ENCODE measurements around the gene ASTN2. TPM values are rescaled to one million over a fixed set of nuclear protein-coding genes. Genes with fewer than 3 reads are reported as not detected.

Gene ASTN2
- total and polyA plus RNA-seq, 7 donors: 0.60 to 7.5 (median 2.2) TPM

DNA sequence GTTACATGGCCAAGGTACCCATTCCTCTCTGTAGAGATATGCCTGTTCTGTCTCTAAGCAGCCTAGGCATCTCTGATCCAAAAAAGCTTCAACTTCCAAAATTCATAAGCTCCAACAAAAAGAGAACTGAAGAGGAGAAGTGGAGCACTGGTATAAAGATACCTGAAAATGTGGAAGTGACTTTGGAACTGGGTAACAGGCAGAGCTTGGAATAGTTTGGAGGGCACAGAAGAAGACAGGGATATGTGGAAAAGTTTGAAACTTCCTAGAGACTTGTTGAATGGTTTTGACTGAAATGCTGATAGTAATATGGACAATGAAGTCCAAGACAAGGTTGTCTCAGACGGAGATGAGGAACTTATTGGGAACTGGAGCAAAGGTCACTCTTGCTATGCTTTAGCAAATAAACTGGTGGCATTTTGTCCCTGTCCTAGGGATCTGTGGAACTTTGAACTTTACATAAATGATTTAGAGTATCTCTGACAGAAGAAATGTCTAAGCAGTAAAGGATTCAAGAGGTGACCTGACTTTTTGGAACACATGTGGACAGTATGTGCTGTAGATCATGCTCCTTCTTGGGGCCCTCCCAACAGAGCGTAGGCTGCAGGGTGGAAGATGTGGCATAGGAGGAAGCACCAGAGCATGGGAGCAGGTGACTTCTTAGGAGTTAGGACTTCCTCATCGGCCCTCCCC, 889.9 kb downstream of the ASTN2 start:
- no peaks in the 10 kb centered on the region for H3K27me3 ChIP-seq

DNA sequence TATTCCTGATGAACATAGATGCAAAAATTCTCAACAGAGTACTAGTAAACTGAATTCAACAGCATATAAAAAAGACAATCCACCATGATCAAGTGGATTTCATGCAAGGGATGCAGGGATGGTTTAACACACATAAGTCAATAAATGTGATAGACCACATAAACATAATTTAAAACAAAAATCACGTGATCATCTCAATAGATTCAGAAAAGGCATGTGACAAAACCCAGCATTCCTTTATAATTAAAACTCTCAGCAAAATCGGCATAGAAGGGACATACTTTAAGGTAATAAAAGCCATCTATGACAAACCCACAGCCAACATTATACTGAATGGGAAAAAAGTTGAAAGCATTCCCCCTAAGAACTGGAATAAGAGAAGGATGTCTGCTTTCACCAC, 894.6 kb downstream of the ASTN2 start:
- no peak for TF ChIP-seq POLR2AphosphoS5 (IDR thresholded peaks at IDR 0.05)
- TF ChIP-seq EP300 (IDR thresholded peaks at IDR 0.05): no peak
- TF ChIP-seq POLR2A (IDR thresholded peaks at IDR 0.05): no peak
- TF ChIP-seq, protein P1, sequence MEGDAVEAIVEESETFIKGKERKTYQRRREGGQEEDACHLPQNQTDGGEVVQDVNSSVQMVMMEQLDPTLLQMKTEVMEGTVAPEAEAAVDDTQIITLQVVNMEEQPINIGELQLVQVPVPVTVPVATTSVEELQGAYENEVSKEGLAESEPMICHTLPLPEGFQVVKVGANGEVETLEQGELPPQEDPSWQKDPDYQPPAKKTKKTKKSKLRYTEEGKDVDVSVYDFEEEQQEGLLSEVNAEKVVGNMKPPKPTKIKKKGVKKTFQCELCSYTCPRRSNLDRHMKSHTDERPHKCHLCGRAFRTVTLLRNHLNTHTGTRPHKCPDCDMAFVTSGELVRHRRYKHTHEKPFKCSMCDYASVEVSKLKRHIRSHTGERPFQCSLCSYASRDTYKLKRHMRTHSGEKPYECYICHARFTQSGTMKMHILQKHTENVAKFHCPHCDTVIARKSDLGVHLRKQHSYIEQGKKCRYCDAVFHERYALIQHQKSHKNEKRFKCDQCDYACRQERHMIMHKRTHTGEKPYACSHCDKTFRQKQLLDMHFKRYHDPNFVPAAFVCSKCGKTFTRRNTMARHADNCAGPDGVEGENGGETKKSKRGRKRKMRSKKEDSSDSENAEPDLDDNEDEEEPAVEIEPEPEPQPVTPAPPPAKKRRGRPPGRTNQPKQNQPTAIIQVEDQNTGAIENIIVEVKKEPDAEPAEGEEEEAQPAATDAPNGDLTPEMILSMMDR (IDR thresholded peaks at IDR 0.05): no peak
- intact Hi-C loops (cut with DNase I): no loop called here
- H3K4me3 ChIP-seq: no peak overlapping the region
- no peak for DNase-seq
- no peaks in the 10 kb centered on the region for H3K36me3 ChIP-seq
- no peaks in the 10 kb centered on the region for H3K4me1 ChIP-seq
- WGBS, 2 donors: 77 to 85% methylated on average over 2 of the region's 2 CpGs
- H3K27me3 ChIP-seq: no peaks in the 10 kb centered on the region
- peaks cover 0 to 3% (median 1%) of the 10 kb centered on the region in 4 donors for H3K9me3 ChIP-seq
- no peak overlapping the region for H3K27ac ChIP-seq

More for the DNA sequence above, 889.9 kb downstream of the ASTN2 start:
- Histone ChIP-seq H3K4me3 (no peak overlapping the region), H3K36me3 (no peaks in the 10 kb centered on the region), H3K4me1 (no peaks in the 10 kb centered on the region), H3K9me3 (peaks cover 0 to 3% (median 1%) of the 10 kb centered on the region in 4 donors), H3K27ac (no peak overlapping the region)
- TF ChIP-seq EP300 (IDR thresholded peaks at IDR 0.05) (no peak), POLR2A (IDR thresholded peaks at IDR 0.05) (no peak), POLR2AphosphoS5 (IDR thresholded peaks at IDR 0.05) (no peak)
- TF ChIP-seq, protein P1 (IDR thresholded peaks at IDR 0.05): no peak
- intact Hi-C loops (cut with DNase I): no loop called here
- WGBS, 2 donors: 53 to 82% methylated on average over 3 of the region's 3 CpGs
- DNase-seq: no peak

DNA sequence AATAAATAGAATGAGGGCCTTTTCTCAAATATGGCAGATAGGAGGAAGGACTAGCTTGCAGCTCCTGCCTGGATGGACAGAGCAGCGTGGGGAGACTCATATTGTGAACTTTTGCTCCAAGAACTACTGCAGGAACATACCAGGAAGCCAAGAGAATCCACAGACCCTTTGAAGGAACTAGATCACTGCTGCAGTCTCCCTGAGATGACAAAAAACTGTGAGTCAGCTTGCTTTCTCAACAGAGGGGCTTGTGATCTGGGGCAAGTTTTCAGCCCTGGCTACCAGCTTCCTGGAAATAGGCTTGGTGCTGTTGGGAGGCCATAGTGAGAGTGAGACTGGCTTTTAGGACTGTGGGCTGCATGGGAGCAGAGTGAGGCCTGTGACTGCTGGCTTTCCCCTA, 898.4 kb downstream of the ASTN2 start:
- 69 to 83% methylated on average over 1 of the region's 1 CpG for WGBS, 2 donors
- H3K27ac ChIP-seq: no peak overlapping the region

DNA sequence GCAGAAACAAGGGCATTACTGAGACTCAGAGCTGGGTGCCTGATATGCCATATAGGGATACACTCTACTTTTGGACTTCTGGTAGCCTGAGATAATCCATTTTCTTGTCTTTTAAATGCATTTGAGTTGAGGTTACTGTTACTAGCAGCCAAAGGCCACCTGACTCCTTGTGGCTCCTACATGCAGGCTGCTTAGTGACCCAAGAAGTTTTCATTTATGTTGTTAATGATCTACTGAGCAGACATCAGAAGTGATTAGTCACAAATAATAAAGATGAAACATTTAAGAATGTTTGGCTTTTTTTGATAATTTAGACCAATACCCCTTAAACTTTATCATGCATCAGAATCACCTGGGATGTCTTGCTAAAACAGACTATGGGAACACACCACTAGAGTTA, 899.3 kb downstream of the ASTN2 start:
- TF ChIP-seq POLR2A (IDR thresholded peaks at IDR 0.05) (no peak), POLR2AphosphoS5 (IDR thresholded peaks at IDR 0.05) (no peak), EP300 (IDR thresholded peaks at IDR 0.05) (no peak)
- TF ChIP-seq, protein P1 (IDR thresholded peaks at IDR 0.05): no peak
- Histone ChIP-seq H3K27me3 (no peaks in the 10 kb centered on the region), H3K4me3 (no peak overlapping the region), H3K4me1 (no peaks in the 10 kb centered on the region), H3K36me3 (no peaks in the 10 kb centered on the region), H3K27ac (no peak overlapping the region), H3K9me3 (peaks cover 0 to 3% (median 1%) of the 10 kb centered on the region in 4 donors)
- intact Hi-C loops (cut with DNase I): no loop called here
- no peak for DNase-seq

More for the DNA sequence above, 898.4 kb downstream of the ASTN2 start:
- Histone ChIP-seq H3K27me3 (no peaks in the 10 kb centered on the region), H3K36me3 (no peaks in the 10 kb centered on the region), H3K4me1 (no peaks in the 10 kb centered on the region), H3K4me3 (no peak overlapping the region), H3K9me3 (peaks cover 0 to 3% (median 3%) of the 10 kb centered on the region in 4 donors)
- DNase-seq: no peak
- TF ChIP-seq EP300 (IDR thresholded peaks at IDR 0.05) (no peak), POLR2AphosphoS5 (IDR thresholded peaks at IDR 0.05) (no peak), POLR2A (IDR thresholded peaks at IDR 0.05) (no peak)
- TF ChIP-seq, protein P1 (IDR thresholded peaks at IDR 0.05): no peak
- intact Hi-C loops (cut with DNase I): no loop called here

DNA sequence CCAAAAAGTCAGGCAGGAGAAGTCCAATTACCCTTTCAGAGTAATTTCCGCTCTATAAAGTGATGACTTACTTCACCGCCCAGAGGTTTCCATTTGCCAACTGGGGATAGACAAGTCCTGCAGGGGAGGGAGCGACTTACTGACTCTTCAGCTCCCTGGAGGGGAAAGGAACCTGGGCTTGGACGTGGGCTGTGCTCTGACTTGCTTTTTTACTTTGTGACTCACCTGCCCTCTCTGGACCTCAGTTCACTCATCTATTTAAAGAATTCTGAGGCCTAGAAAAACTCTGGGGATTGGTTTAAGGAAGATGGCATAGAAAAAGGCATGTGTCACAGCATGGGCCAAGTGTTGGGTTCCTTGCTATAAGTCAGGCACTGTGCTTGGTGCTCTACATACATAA, 908.2 kb downstream of the ASTN2 start:
- no peaks in the 10 kb centered on the region for H3K36me3 ChIP-seq
- no peak for TF ChIP-seq POLR2A (IDR thresholded peaks at IDR 0.05)
- TF ChIP-seq, protein P1 (IDR thresholded peaks at IDR 0.05): no peak
- TF ChIP-seq POLR2AphosphoS5 (IDR thresholded peaks at IDR 0.05): no peak
- no peak for TF ChIP-seq EP300 (IDR thresholded peaks at IDR 0.05)
- intact Hi-C loops (cut with DNase I): no loop called here
- DNase-seq: no peak
- no peaks in the 10 kb centered on the region for H3K9me3 ChIP-seq
- no peaks in the 10 kb centered on the region for H3K4me1 ChIP-seq
- no peak overlapping the region for H3K27ac ChIP-seq
- no peaks in the 10 kb centered on the region for H3K27me3 ChIP-seq
- 92 to 93% methylated on average over 4 of the region's 4 CpGs for WGBS, 2 donors
- no peak overlapping the region for H3K4me3 ChIP-seq

Measured in sigmoid colon (tissue), 7 donors.